K562 (cell line): ENCODE measurements around the gene CYFIP2. TPM values are rescaled to one million over a fixed set of nuclear protein-coding genes. Genes with fewer than 3 reads are reported as not detected.

Experiments
- ATAC-seq: fragments of 200-7000 bp; cut with Tn5 transposase; 3 replicates; pipeline ENCODE4 v1.9.1; 2020; ENCODE audit warnings: moderate library complexity
- BruUV-seq: library from RNA; stranded (reverse); fragments of 400-500 nt; replicated peaks from 2 replicates; lab custom pipeline; 2021; lab: Mats Ljungman, UMichigan
- CTCF ChIA-PET: fragments of 300-600 bp; formaldehyde crosslinking; extraction: SDS; loops from one replicate; lab custom pipeline; 2021; ENCODE audit warnings: low intra/inter-chr PET ratio; lab: Yijun Ruan, JAX
- POLR2A ChIA-PET: fragments of 300-600, 350-650 bp; sonication (Branson Sonifier 250); formaldehyde crosslinking; extraction: SDS; loops from one replicate; lab custom pipeline; 2021; ENCODE audit warnings: antibody characterized with exemption, inconsistent platforms; lab: Yijun Ruan, JAX
- DNase-seq, 4 experiments: peaks; one replicate each; pipeline versions ENCODE4 v3.0.0 to v3.0.0-alpha.2; 2011 to 2018; ENCODE audit warnings: low spot score in 3 of 4, mixed read lengths in 3 of 4; ENCODE audit errors: extremely low read depth in 1 of 4
- FAIRE-seq: peaks from 2 replicates; lab custom pipeline; 2011; peaks lifted over from hg19 to GRCh38; lab: Jason Lieb, UNC
- H2AFZ ChIP-seq: 2 replicates; pipeline ENCODE4 v1.6.0; 2011; ENCODE audit warnings: low read depth, low read length, control low read depth, inconsistent platforms
- H3K27ac ChIP-seq: fragments of 200-600 bp; 3 replicates; pipeline ENCODE4 v1.8.0; 2011; ENCODE audit warnings: low read depth, mild to moderate bottlenecking, control low read depth, inconsistent platforms, low read length, moderate library complexity, mixed read lengths; ENCODE audit errors: extremely low read depth
- H3K27me3 ChIP-seq, 2 experiments: fragments of 300-600 bp in 1 of 2; 2 replicates in 1 of 2; 3 replicates in 1 of 2; pipeline versions ENCODE4 v1.6.0 to v1.8.0; 2011; ENCODE audit warnings: inconsistent platforms in 2 of 2, low read length in 2 of 2, mild to moderate bottlenecking in 1 of 2, mixed read lengths in 1 of 2, moderate library complexity in 1 of 2; ENCODE audit not compliant: control insufficient read depth in 2 of 2, insufficient read depth in 2 of 2
- H3K36me3 ChIP-seq: fragments of 300-600 bp; 3 replicates; pipeline ENCODE4 v1.8.0; 2011; ENCODE audit warnings: mild to moderate bottlenecking, low read length, inconsistent platforms; ENCODE audit not compliant: control insufficient read depth, insufficient read depth
- H3K4me1 ChIP-seq, 2 experiments: fragments of 200-600 bp in 1 of 2; replicated peaks in 1 of 2; 2 replicates in 1 of 2; 3 replicates in 1 of 2; pipeline versions ENCODE4 v1.5.1 to v1.8.0; 2011; ENCODE audit warnings: inconsistent platforms in 2 of 2, low read length in 2 of 2, mild to moderate bottlenecking in 1 of 2, mixed read lengths in 1 of 2, moderate library complexity in 1 of 2; ENCODE audit not compliant: control insufficient read depth in 2 of 2, insufficient read depth in 2 of 2
- H3K4me2 ChIP-seq: 2 replicates; pipeline ENCODE4 v1.6.1; 2011; ENCODE audit warnings: low read length, control low read depth, inconsistent platforms, mixed read lengths; ENCODE audit not compliant: insufficient read depth
- H3K4me3 ChIP-seq: fragments of 200-600 bp; sonication (generic), shearing (Covaris generic); 2 replicates; pipeline ENCODE4 v1.5.1; 2016; ENCODE audit warnings: control low read depth, inconsistent platforms
- H3K79me2 ChIP-seq: fragments of 200-600 bp; 3 replicates; pipeline ENCODE4 v1.8.0; 2011; ENCODE audit warnings: low read length, inconsistent platforms; ENCODE audit not compliant: control insufficient read depth, insufficient read depth
- H3K9ac ChIP-seq, 2 experiments: 2 replicates each; pipeline versions ENCODE4 v1.6.0 to v1.6.1; 2011; ENCODE audit warnings: low read depth in 2 of 2, low read length in 2 of 2, control low read depth in 1 of 2, inconsistent platforms in 1 of 2, mild to moderate bottlenecking in 1 of 2, mixed read lengths in 1 of 2; ENCODE audit not compliant: insufficient read depth in 1 of 2
- H3K9me1 ChIP-seq: one replicate; pipeline ENCODE4 v1.6.0; 2011; ENCODE audit warnings: inconsistent platforms, mild to moderate bottlenecking, low read length, moderate library complexity; ENCODE audit not compliant: control insufficient read depth, insufficient read depth
- H3K9me3 ChIP-seq: replicated peaks from 2 replicates; pipeline ENCODE4 v1.5.1; 2011; ENCODE audit warnings: low read depth, low read length, inconsistent platforms; ENCODE audit not compliant: control insufficient read depth, insufficient read depth
- H4K20me1 ChIP-seq: replicated peaks from 2 replicates; pipeline ENCODE4 v1.6.1; 2011; ENCODE audit warnings: low read length, inconsistent platforms, mixed read lengths; ENCODE audit not compliant: control insufficient read depth, insufficient read depth
- BCL6 ChIP-seq: fragments of 250-450 bp; sonication (Bioruptor Pico); IDR thresholded peaks from 2 replicates; pipeline ENCODE4 v1.4.0; 2020
- BRD4 ChIP-seq: fragments of 200-600 bp; sonication (generic); IDR thresholded peaks from 2 replicates; pipeline ENCODE4 v1.6.1; 2017; ENCODE audit warnings: inconsistent platforms
- CC2D1A ChIP-seq: fragments of 450-650 bp; IDR thresholded peaks from 2 replicates; pipeline ENCODE4 v1.6.1; 2017; ENCODE audit warnings: mild to moderate bottlenecking
- CEBPG ChIP-seq, 3 experiments: fragments of 200-800 bp in 1 of 3; sonication (Bioruptor generic) in 1 of 3; sonication (generic) in 1 of 3; formaldehyde crosslinking in 1 of 3; IDR thresholded peaks in 2 of 3; conservative IDR thresholded peaks in 1 of 3; 2 replicates each; pipeline versions ENCODE4 v1.6.1 to v1.8.0; 2016 to 2022; ENCODE audit warnings: missing compliant biosample characterization in 2 of 3, missing genetic modification characterization in 2 of 3, mild to moderate bottlenecking in 1 of 3, missing genetic modification reagents in 1 of 3
- CHD4 ChIP-seq: fragments of 200-600 bp; sonication (generic); IDR thresholded peaks from 3 replicates; pipeline ENCODE4 v1.6.1; 2012; ENCODE audit warnings: low read depth, mild to moderate bottlenecking, mixed read lengths, low read length, inconsistent platforms; ENCODE audit not compliant: insufficient read depth, insufficient replicate concordance, poor library complexity, severe bottlenecking
- DACH1 ChIP-seq: fragments of 450-650 bp; IDR thresholded peaks from 2 replicates; pipeline ENCODE4 v1.6.1; 2018; ENCODE audit not compliant: partially characterized antibody
- PHB ChIP-seq: fragments of 250-450 bp; sonication (Bioruptor Pico); IDR thresholded peaks from 2 replicates; pipeline ENCODE4 v1.5.0; 2021
- RFX1 ChIP-seq: fragments of 450-650 bp; IDR thresholded peaks from 2 replicates; pipeline ENCODE4 v1.6.1; 2016; ENCODE audit warnings: mild to moderate bottlenecking, moderate library complexity
- SAP30 ChIP-seq: fragments of 200-600 bp; sonication (generic); IDR thresholded peaks from 2 replicates; pipeline ENCODE4 v1.6.1; 2012; ENCODE audit warnings: borderline replicate concordance, low read depth, mild to moderate bottlenecking, moderate library complexity, low read length, control low read depth, inconsistent platforms; ENCODE audit not compliant: insufficient read depth, poor library complexity, severe bottlenecking
- ZC3H8 ChIP-seq: fragments of 450-650 bp; IDR thresholded peaks from 2 replicates; pipeline ENCODE4 v1.6.1; 2017
- ZNF263 ChIP-seq: sonication (generic); formaldehyde crosslinking; IDR thresholded peaks from 2 replicates; pipeline ENCODE4 v1.8.0; 2022; ENCODE audit warnings: mild to moderate bottlenecking, missing genetic modification reagents, borderline replicate concordance
- WGBS: fragments of 100-300 bp; shearing (Covaris generic); methylation state at CpG from one replicate; pipeline ENCODE4 v1.1.6; 2016; ENCODE audit warnings: low coverage, mixed read lengths; ENCODE audit not compliant: insufficient coverage; ENCODE audit errors: missing lambda C conversion rate; 5-methylcytosine and 5-hydroxymethylcytosine counted together
- in situ Hi-C: fragments of 300-500 bp; cut with MboI; formaldehyde crosslinking; loops from 4 replicates; pipeline ENCODE4 v1.15.0; 2018; ENCODE audit warnings: inconsistent platforms, mixed read lengths
- intact Hi-C: fragments of 100-400 bp; cut with micrococcal nuclease; formaldehyde crosslinking; loops from 2 replicates; pipeline ENCODE4 v1.14.2; 2022
- polyA plus RNA-seq, 8 experiments: library from polyadenylated mRNA; depleted of rRNA in 4 of 8; stranded (reverse) in 5 of 8; unstranded in 3 of 8; fragments of >200 nt; fragmentation: Nextera tagmentation in 2 of 8; fragmentation: Illumina TruSeq in 1 of 8; extraction: Ambion mirVana in 2 of 8; extraction: Trizol in 1 of 8; gene quantifications; 2 replicates each; pipeline versions ENCODE4 v1.2.1 to v1.2.3, GENCODE V29; 2011 to 2014; ENCODE audit warnings: inconsistent platforms in 1 of 8, missing spikeins in 1 of 8
- total RNA-seq, 7 experiments: library from RNA; depleted of rRNA in 6 of 7; stranded (reverse); fragments of >200 nt in 6 of 7; fragmentation: Illumina TruSeq in 2 of 7; extraction: Trizol in 2 of 7; gene quantifications; 2 replicates each; pipeline versions ENCODE4 v1.2.1 to v1.2.3, GENCODE V29; 2011 to 2021; ENCODE audit warnings: low replicate concordance in 1 of 7
- TF ChIP-seq, protein P1 (sequence below): fragments of 450-650 bp; IDR thresholded peaks from one replicate; pipeline ENCODE4 v1.6.1; 2018; ENCODE audit warnings: mild to moderate bottlenecking, moderate library complexity; ENCODE audit not compliant: partially characterized antibody
- TF ChIP-seq, protein P2 (sequence below): sonication (generic); formaldehyde crosslinking; IDR thresholded peaks from 2 replicates; pipeline ENCODE4 v1.8.1; 2022; ENCODE audit warnings: missing genetic modification reagents

CYFIP2 gene
- total and polyA plus RNA-seq, 9 of the 15 experiments (the other 6 are each of a cell fraction or from before 2014, with no cell fraction given), result 0.76 to 2.9 (median 1.4) TPM; not detected in 1

DNA sequence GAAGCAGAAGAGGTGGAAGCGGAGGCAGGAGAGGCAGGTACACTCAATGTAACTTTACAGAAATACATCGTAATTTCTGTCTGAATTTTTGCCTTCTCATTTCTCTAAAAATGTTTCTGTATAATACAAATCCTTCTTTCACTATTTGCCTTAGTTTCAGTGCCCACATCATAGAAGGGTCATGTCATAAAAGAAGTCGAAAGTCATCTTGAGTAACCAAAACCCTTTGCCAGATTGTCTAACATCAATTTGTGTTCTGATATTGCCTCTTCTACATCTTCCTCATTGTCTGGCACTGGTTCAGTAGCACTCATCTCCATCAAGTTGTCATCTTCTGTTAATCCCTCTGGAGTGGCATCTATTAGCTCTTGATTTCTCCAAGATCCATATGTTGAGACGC, 6.2 kb upstream of the CYFIP2 start:
- TF ChIP-seq BCL6 (CRISPR knock-in tag), result no peak
- no peak for FAIRE-seq

DNA sequence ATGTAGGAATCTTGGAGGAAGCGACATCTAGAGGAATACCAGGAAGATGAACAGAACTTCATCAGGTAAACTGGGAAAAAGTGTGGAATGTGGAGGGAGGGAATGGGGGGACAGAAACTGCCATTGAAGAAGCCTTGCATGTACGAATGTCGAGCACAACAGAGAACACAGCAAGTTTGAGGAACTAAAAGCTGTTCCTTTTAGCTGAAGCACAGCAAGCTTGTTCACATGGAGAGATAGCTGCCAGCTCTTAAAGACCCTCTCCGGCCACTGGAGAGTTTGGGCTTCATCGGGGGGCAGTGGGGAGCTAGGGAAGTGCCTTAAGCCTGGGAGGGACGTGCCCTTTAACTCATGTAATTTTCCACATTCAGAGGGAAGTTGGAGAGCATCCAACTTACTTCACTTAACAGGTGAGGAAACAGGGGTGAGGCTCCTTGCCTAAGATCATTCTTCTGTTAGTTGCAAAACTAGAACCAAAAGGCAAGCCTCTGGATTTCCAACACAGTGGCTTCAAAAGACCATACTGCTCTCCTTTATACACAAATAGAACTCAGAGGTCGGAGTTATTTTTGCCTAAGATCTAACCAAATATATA, 2.3 kb upstream of the CYFIP2 start:
- ChIA-PET POLR2A (interaction anchor here (0.6 to 1.4 kb wide), 3 partner anchors 9 to 16 kb away, joined by 3 to 5 read pairs (median 4); no protein-coding TSS in a partner anchor), CTCF (no interaction called here)
- Histone ChIP-seq H3K9me3 (no peaks in the 10 kb centered on the region), H3K36me3 (no peaks in the 10 kb centered on the region), H3K4me2 (no peak overlapping the region), H3K9me1 (no peaks in the 10 kb centered on the region), H3K9ac (no peak overlapping the region), H3K4me3 (no peak overlapping the region), H3K79me2 (no peaks in the 10 kb centered on the region), H3K4me1 (peaks cover 0 to 12% of the 10 kb centered on the region in 2 experiments; a peak in 3 of 5 replicates), H4K20me1 (no peaks in the 10 kb centered on the region), H2AFZ (no peak overlapping the region), H3K27me3 (peaks cover 2 to 34% of the 10 kb centered on the region in 2 experiments), H3K27ac (no peak overlapping the region)
- intact Hi-C loops (no loop called here), in situ Hi-C loops (no loop called here)
- no peak for ATAC-seq
- DNase-seq, result no peak
- no TSS peak for BruUV-seq
- FAIRE-seq, result no peak
- 2% methylated on average over 7 of the region's 7 CpGs for WGBS
- no peak for TF ChIP-seq BRD4
- TF ChIP-seq CC2D1A, result no peak
- no peak for TF ChIP-seq CHD4
- no peak for TF ChIP-seq RFX1
- TF ChIP-seq DACH1, result no peak
- TF ChIP-seq, protein P1, sequence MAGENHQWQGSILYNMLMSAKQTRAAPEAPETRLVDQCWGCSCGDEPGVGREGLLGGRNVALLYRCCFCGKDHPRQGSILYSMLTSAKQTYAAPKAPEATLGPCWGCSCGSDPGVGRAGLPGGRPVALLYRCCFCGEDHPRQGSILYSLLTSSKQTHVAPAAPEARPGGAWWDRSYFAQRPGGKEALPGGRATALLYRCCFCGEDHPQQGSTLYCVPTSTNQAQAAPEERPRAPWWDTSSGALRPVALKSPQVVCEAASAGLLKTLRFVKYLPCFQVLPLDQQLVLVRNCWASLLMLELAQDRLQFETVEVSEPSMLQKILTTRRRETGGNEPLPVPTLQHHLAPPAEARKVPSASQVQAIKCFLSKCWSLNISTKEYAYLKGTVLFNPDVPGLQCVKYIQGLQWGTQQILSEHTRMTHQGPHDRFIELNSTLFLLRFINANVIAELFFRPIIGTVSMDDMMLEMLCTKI, result no peak
- TF ChIP-seq SAP30, result no peak
- no peak for TF ChIP-seq ZC3H8
- no peak for TF ChIP-seq CEBPG (CRISPR knock-in tag; IDR thresholded peaks at IDR 0.05)
- no peak for TF ChIP-seq CEBPG (tag; conservative IDR thresholded peaks at IDR 0.05 in 1 of 2, IDR thresholded peaks at IDR 0.05 in 1 of 2)
- TF ChIP-seq, protein P2, sequence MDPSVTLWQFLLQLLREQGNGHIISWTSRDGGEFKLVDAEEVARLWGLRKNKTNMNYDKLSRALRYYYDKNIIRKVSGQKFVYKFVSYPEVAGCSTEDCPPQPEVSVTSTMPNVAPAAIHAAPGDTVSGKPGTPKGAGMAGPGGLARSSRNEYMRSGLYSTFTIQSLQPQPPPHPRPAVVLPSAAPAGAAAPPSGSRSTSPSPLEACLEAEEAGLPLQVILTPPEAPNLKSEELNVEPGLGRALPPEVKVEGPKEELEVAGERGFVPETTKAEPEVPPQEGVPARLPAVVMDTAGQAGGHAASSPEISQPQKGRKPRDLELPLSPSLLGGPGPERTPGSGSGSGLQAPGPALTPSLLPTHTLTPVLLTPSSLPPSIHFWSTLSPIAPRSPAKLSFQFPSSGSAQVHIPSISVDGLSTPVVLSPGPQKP (CRISPR knock-in tag), result no peak
- no peak for TF ChIP-seq ZNF263
- TF ChIP-seq PHB (CRISPR knock-in tag), result no peak

More for the DNA sequence above, 6.2 kb upstream of the CYFIP2 start:
- no TSS peak for BruUV-seq
- 4% methylated on average over 4 of the region's 4 CpGs for WGBS
- DNase-seq, result no peak
- no peak overlapping the region for H2AFZ ChIP-seq
- H3K36me3 ChIP-seq, result no peaks in the 10 kb centered on the region
- H3K9me3 ChIP-seq, result no peaks in the 10 kb centered on the region
- POLR2A ChIA-PET, result no interaction called here
- H3K4me1 ChIP-seq, result no peaks in the 10 kb centered on the region
- no peak overlapping the region for H3K27ac ChIP-seq
- no peaks in the 10 kb centered on the region for H3K9me1 ChIP-seq
- CTCF ChIA-PET, result no interaction called here
- H3K4me2 ChIP-seq, result no peak overlapping the region
- H3K9ac ChIP-seq, result no peak overlapping the region
- no peaks in the 10 kb centered on the region for H4K20me1 ChIP-seq
- H3K27me3 ChIP-seq, result peaks cover 0 to 13% of the 10 kb centered on the region in 2 experiments; a peak in 3 of 5 replicates
- ATAC-seq, result no peak
- intact Hi-C loops, result no loop called here
- no peak overlapping the region for H3K4me3 ChIP-seq
- H3K79me2 ChIP-seq, result no peaks in the 10 kb centered on the region
- in situ Hi-C loops, result no loop called here
